H9 (cell line): ENCODE measurements around the gene POLG2. TPM values are rescaled to one million over a fixed set of nuclear protein-coding genes. Genes with fewer than 3 reads are reported as not detected.
A peak's percentile ranks its signal among the peaks of the same experiment; 100 is the strongest.

ENCODE experiments used
- DNase-seq: peaks from one replicate; pipeline ENCODE4 v3.0.0-alpha.2; 2017
- H2AFZ ChIP-seq: one replicate; pipeline ENCODE4 v1.6.1; 2013; ENCODE audit warnings: mild to moderate bottlenecking, low read length, control low read depth, moderate library complexity
- H2AK5ac ChIP-seq: 2 replicates; pipeline ENCODE4 v1.6.1; 2013; ENCODE audit warnings: low read length, control low read depth, mixed read lengths; ENCODE audit not compliant: insufficient read length
- H2BK120ac ChIP-seq: one replicate; pipeline ENCODE4 v1.6.1; 2013; ENCODE audit warnings: low read depth, mild to moderate bottlenecking, low read length, control low read depth, inconsistent platforms; ENCODE audit not compliant: poor library complexity, severe bottlenecking
- H2BK12ac ChIP-seq: 2 replicates; pipeline ENCODE4 v1.6.1; 2013; ENCODE audit warnings: low read length, control low read depth, mixed read lengths, low read depth; ENCODE audit not compliant: insufficient read length
- H2BK15ac ChIP-seq: 2 replicates; pipeline ENCODE4 v1.6.1; 2013; ENCODE audit warnings: low read depth, low read length, control low read depth
- H2BK20ac ChIP-seq: one replicate; pipeline ENCODE4 v1.6.1; 2013; ENCODE audit warnings: low read depth, mild to moderate bottlenecking, low read length, control low read depth, inconsistent platforms; ENCODE audit not compliant: poor library complexity, severe bottlenecking
- H2BK5ac ChIP-seq: 2 replicates; pipeline ENCODE4 v1.6.1; 2013; ENCODE audit warnings: low read length, control low read depth, mixed read lengths; ENCODE audit not compliant: insufficient read length
- H3K14ac ChIP-seq: 2 replicates; pipeline ENCODE4 v1.6.1; 2013; ENCODE audit warnings: low read length, control low read depth; ENCODE audit not compliant: insufficient read depth
- H3K18ac ChIP-seq: 2 replicates; pipeline ENCODE4 v1.6.1; 2013; ENCODE audit warnings: low read depth, mild to moderate bottlenecking, mixed read lengths, low read length, control low read depth; ENCODE audit not compliant: insufficient read length
- H3K23ac ChIP-seq: 2 replicates; pipeline ENCODE4 v1.6.1; 2013; ENCODE audit warnings: low read length, control low read depth, mixed read lengths, low read depth; ENCODE audit not compliant: insufficient read length
- H3K23me2 ChIP-seq: 2 replicates; pipeline ENCODE4 v1.6.1; 2013; ENCODE audit warnings: low read depth, mild to moderate bottlenecking, mixed read lengths, low read length, control low read depth; ENCODE audit not compliant: insufficient read length, poor library complexity, severe bottlenecking
- H3K27ac ChIP-seq: 2 replicates; pipeline ENCODE4 v1.5.1; 2013; ENCODE audit warnings: low read length, control low read depth, mixed read lengths, low read depth; ENCODE audit not compliant: insufficient read length
- H3K27me3 ChIP-seq: 2 replicates; pipeline ENCODE4 v1.6.1; 2013; ENCODE audit warnings: low read length, control low read depth, inconsistent platforms; ENCODE audit not compliant: insufficient read depth
- H3K4ac ChIP-seq: 2 replicates; pipeline ENCODE4 v1.6.1; 2013; ENCODE audit warnings: low read depth, mild to moderate bottlenecking, control low read depth, inconsistent platforms, low read length, moderate library complexity
- H3K4me1 ChIP-seq: 2 replicates; pipeline ENCODE4 v1.6.1; 2013; ENCODE audit warnings: low read length, control low read depth, inconsistent platforms; ENCODE audit not compliant: insufficient read depth
- H3K4me2 ChIP-seq: 2 replicates; pipeline ENCODE4 v1.6.1; 2013; ENCODE audit warnings: low read length, control low read depth, mixed read lengths; ENCODE audit not compliant: insufficient read length, insufficient read depth
- H3K56ac ChIP-seq: 2 replicates; pipeline ENCODE4 v1.6.1; 2013; ENCODE audit warnings: low read depth, mild to moderate bottlenecking, mixed read lengths, low read length, control low read depth; ENCODE audit not compliant: insufficient read length
- H3K79me1 ChIP-seq: 2 replicates; pipeline ENCODE4 v1.6.1; 2013; ENCODE audit warnings: low read depth, mild to moderate bottlenecking, moderate library complexity, low read length, control low read depth, inconsistent platforms; ENCODE audit not compliant: insufficient read depth, poor library complexity, severe bottlenecking
- H3K79me2 ChIP-seq: 2 replicates; pipeline ENCODE4 v1.6.1; 2013; ENCODE audit warnings: low read length, control low read depth, inconsistent platforms; ENCODE audit not compliant: insufficient read depth
- H3K9ac ChIP-seq: 2 replicates; pipeline ENCODE4 v1.6.1; 2013; ENCODE audit warnings: low read length, control low read depth, mixed read lengths; ENCODE audit not compliant: insufficient read length; ENCODE audit errors: extremely low read depth
- H3K9me3 ChIP-seq: one replicate; pipeline ENCODE4 v1.6.1; 2013; ENCODE audit warnings: low read depth, low read length, inconsistent platforms; ENCODE audit not compliant: control insufficient read depth
- H3T11ph ChIP-seq: one replicate; pipeline ENCODE4 v1.6.1; 2013; ENCODE audit warnings: mild to moderate bottlenecking, low read length, control low read depth, inconsistent platforms
- H4K20me1 ChIP-seq: one replicate; pipeline ENCODE4 v1.6.1; 2013; ENCODE audit not compliant: control insufficient read depth, insufficient read length, insufficient read depth
- H4K5ac ChIP-seq: 2 replicates; pipeline ENCODE4 v1.6.1; 2013; ENCODE audit warnings: low read depth, mild to moderate bottlenecking, mixed read lengths, low read length, control low read depth; ENCODE audit not compliant: insufficient read length
- H4K8ac ChIP-seq: replicated peaks from 2 replicates; pipeline ENCODE4 v1.6.1; 2013; ENCODE audit warnings: low read length, control low read depth, mixed read lengths, low read depth; ENCODE audit not compliant: insufficient read length
- H4K91ac ChIP-seq: 2 replicates; pipeline ENCODE4 v1.6.1; 2013; ENCODE audit warnings: low read depth, mild to moderate bottlenecking, moderate library complexity, mixed read lengths, low read length, control low read depth; ENCODE audit not compliant: insufficient read length
- H3K27ac Mint-ChIP-seq, 3 experiments: 2 replicates in 2 of 3; 3 replicates in 1 of 3; pipeline ENCODE4 v1.8.0; 2020 to 2021; ENCODE audit warnings: mixed read lengths in 3 of 3, mild to moderate bottlenecking in 1 of 3, moderate library complexity in 1 of 3
- H3K27me3 Mint-ChIP-seq: 2 replicates; pipeline ENCODE4 v1.8.0; 2021; ENCODE audit warnings: low read depth, mild to moderate bottlenecking, moderate library complexity, mixed read lengths
- H3K36me3 Mint-ChIP-seq, 3 experiments: 2 replicates in 2 of 3; 3 replicates in 1 of 3; pipeline ENCODE4 v1.8.0; 2020 to 2021; ENCODE audit warnings: low read depth in 3 of 3, mixed read lengths in 3 of 3; ENCODE audit not compliant: insufficient read depth in 1 of 3
- H3K4me1 Mint-ChIP-seq, 2 experiments: 2 replicates each; pipeline ENCODE4 v1.8.0; 2020; ENCODE audit warnings: mixed read lengths in 2 of 2
- H3K4me3 Mint-ChIP-seq, 2 experiments: 2 replicates in 1 of 2; 3 replicates in 1 of 2; pipeline ENCODE4 v1.8.0; 2020 to 2021; ENCODE audit warnings: mild to moderate bottlenecking in 2 of 2, mixed read lengths in 2 of 2, moderate library complexity in 1 of 2
- H3K9me3 Mint-ChIP-seq, 2 experiments: 2 replicates in 1 of 2; 3 replicates in 1 of 2; pipeline ENCODE4 v1.8.0; 2020; ENCODE audit warnings: mild to moderate bottlenecking in 2 of 2, mixed read lengths in 2 of 2, moderate library complexity in 1 of 2
- CTCF ChIP-seq: fragments of 200-600 bp; sonication (generic); conservative IDR thresholded peaks from 3 replicates; pipeline ENCODE4 v1.8.0; 2021; ENCODE audit warnings: antibody characterized with exemption, mild to moderate bottlenecking
- WGBS: extraction: QIAGEN DNeasy Blood & Tissue Kit; methylation state at CpG from one replicate; pipeline ENCODE4 v1.1.7; 2013; ENCODE audit warnings: missing lambda C conversion rate, low lambda C conversion rate, mixed read lengths; ENCODE audit not compliant: insufficient read length; ENCODE audit errors: extremely low coverage; 5-methylcytosine and 5-hydroxymethylcytosine counted together
- total RNA-seq: library from RNA; stranded (reverse); gene quantifications from 2 replicates; pipeline ENCODE4 v1.2.1, GENCODE V29; 2021

The POLG2 gene
- total RNA-seq, 1 experiment from 2014 or later, result 35.5 TPM

GRCh38 chr17:64507413-64507782 lies 10.5 kb upstream of the POLG2 start:
- Mint-ChIP-seq H3K36me3 (peaks cover 58 to 80% (median 71%) of the 10 kb centered on the region in 3 experiments), H3K27me3 (peaks cover 10% of the 10 kb centered on the region; the same call in 1 of the 2 replicates), H3K4me3 (peak overlapping the region; percentile 98 to 100), H3K9me3 (peaks cover 3 to 4% of the 10 kb centered on the region in 2 experiments; a peak in 3 of 5 replicates), H3K4me1 (peaks cover 28 to 44% of the 10 kb centered on the region in 2 experiments), H3K27ac (peak overlapping the region; percentile 100)
- Histone ChIP-seq H3K27me3 (no peaks in the 10 kb centered on the region), H3K14ac (peak overlapping the region; percentile 93), H3K56ac (no peak overlapping the region), H3K9ac (peak overlapping the region; percentile 89), H4K91ac (peak overlapping the region; percentile 83), H2BK20ac (no peak overlapping the region), H3K23me2 (peaks cover 6% of the 10 kb centered on the region), H3T11ph (no peak overlapping the region), H3K79me2 (peaks cover 33% of the 10 kb centered on the region), H3K23ac (no peak overlapping the region), H2BK5ac (no peak overlapping the region), H2BK12ac (no peak overlapping the region), H4K20me1 (no peaks in the 10 kb centered on the region), H3K9me3 (no peaks in the 10 kb centered on the region), H2BK120ac (no peak overlapping the region), H3K79me1 (peaks cover 9% of the 10 kb centered on the region), H3K18ac (peak overlapping the region; percentile 94), H2BK15ac (no peak overlapping the region), H3K4me1 (no peaks in the 10 kb centered on the region), H3K4me2 (peak overlapping the region; percentile 82), H2AK5ac (no peak overlapping the region), H4K5ac (peak overlapping the region; percentile 55), H2AFZ (no peak overlapping the region), H3K4ac (no peak overlapping the region), H3K27ac (peak overlapping the region; percentile 70), H4K8ac (no peak overlapping the region)
- WGBS, result no CpG with 5 or more reads among the region's 13 CpGs
- TF ChIP-seq CTCF, result peak; percentile 40; the same call in 2 of the 3 replicates
- peak; percentile 35 for DNase-seq
